HEK293T (cell line): ENCODE measurements around the gene EIF2D.

Experiments used
- CTCF ChIA-PET: fragments of 350-600 bp; formaldehyde crosslinking; extraction: SDS; loops from one replicate; lab custom pipeline; 2021; ENCODE audit warnings: antibody characterized with exemption, inconsistent platforms; lab: Yijun Ruan, JAX
- POLR2A ChIA-PET: fragments of 350-600 bp; formaldehyde crosslinking; extraction: SDS; loops from one replicate; lab custom pipeline; 2020; ENCODE audit warnings: antibody characterized with exemption, inconsistent platforms; lab: Yijun Ruan, JAX
- DNase-seq: peaks from one replicate; pipeline ENCODE4 v3.0.0; 2012; ENCODE audit warnings: mixed read lengths; ENCODE audit errors: extremely low spot score
- ARNT ChIP-seq: fragments of 450-650 bp; IDR thresholded peaks from 2 replicates; pipeline ENCODE4 v1.6.1; 2017; ENCODE audit warnings: mild to moderate bottlenecking
- BHLHE40 ChIP-seq: fragments of 450-650 bp; IDR thresholded peaks from 2 replicates; pipeline ENCODE4 v1.6.1; 2016; ENCODE audit warnings: mild to moderate bottlenecking, moderate library complexity, borderline replicate concordance
- CTBP1 ChIP-seq: fragments of 450-650 bp; IDR thresholded peaks from 2 replicates; pipeline ENCODE4 v1.6.1; 2016; ENCODE audit warnings: borderline replicate concordance
- ELF4 ChIP-seq: fragments of 450-650 bp; IDR thresholded peaks from 2 replicates; pipeline ENCODE4 v1.6.1; 2017; ENCODE audit warnings: antibody characterized with exemption
- FOXA1 ChIP-seq: fragments of 450-650 bp; IDR thresholded peaks from 2 replicates; pipeline ENCODE4 v1.6.1; 2016; ENCODE audit warnings: mild to moderate bottlenecking
- FOXK2 ChIP-seq: fragments of 450-650 bp; IDR thresholded peaks from 2 replicates; pipeline ENCODE4 v1.6.1; 2016; ENCODE audit warnings: mild to moderate bottlenecking
- FOXM1 ChIP-seq: fragments of 450-650 bp; IDR thresholded peaks from 2 replicates; pipeline ENCODE4 v1.6.1; 2017; ENCODE audit warnings: mild to moderate bottlenecking, borderline replicate concordance
- HDGF ChIP-seq: fragments of 450-650 bp; IDR thresholded peaks from 2 replicates; pipeline ENCODE4 v1.6.1; 2017; ENCODE audit warnings: antibody characterized with exemption, borderline replicate concordance
- L3MBTL2 ChIP-seq: fragments of 450-650 bp; conservative IDR thresholded peaks from 2 replicates; pipeline ENCODE4 v1.6.1; 2016; ENCODE audit warnings: mild to moderate bottlenecking
- LEF1 ChIP-seq: fragments of 450-650 bp; IDR thresholded peaks from 2 replicates; pipeline ENCODE4 v1.6.1; 2017; ENCODE audit warnings: mild to moderate bottlenecking, borderline replicate concordance
- NFRKB ChIP-seq: fragments of 450-650 bp; IDR thresholded peaks from 2 replicates; pipeline ENCODE4 v1.6.1; 2016; ENCODE audit warnings: mild to moderate bottlenecking, moderate library complexity
- SP1 ChIP-seq: fragments of 450-650 bp; IDR thresholded peaks from 2 replicates; pipeline ENCODE4 v1.6.1; 2017
- SUZ12 ChIP-seq: fragments of 450-650 bp; IDR thresholded peaks from 2 replicates; pipeline ENCODE4 v1.6.1; 2016; ENCODE audit warnings: mild to moderate bottlenecking
- TARDBP ChIP-seq: fragments of 450-650 bp; IDR thresholded peaks from 2 replicates; pipeline ENCODE4 v1.6.1; 2016
- ZNF384 ChIP-seq: fragments of 450-650 bp; IDR thresholded peaks from 2 replicates; pipeline ENCODE4 v1.6.1; 2016
- TF ChIP-seq, protein P1 (sequence below): fragments of 450-650 bp; IDR thresholded peaks from 2 replicates; pipeline ENCODE4 v1.6.1; 2016

EIF2D gene, protein sequence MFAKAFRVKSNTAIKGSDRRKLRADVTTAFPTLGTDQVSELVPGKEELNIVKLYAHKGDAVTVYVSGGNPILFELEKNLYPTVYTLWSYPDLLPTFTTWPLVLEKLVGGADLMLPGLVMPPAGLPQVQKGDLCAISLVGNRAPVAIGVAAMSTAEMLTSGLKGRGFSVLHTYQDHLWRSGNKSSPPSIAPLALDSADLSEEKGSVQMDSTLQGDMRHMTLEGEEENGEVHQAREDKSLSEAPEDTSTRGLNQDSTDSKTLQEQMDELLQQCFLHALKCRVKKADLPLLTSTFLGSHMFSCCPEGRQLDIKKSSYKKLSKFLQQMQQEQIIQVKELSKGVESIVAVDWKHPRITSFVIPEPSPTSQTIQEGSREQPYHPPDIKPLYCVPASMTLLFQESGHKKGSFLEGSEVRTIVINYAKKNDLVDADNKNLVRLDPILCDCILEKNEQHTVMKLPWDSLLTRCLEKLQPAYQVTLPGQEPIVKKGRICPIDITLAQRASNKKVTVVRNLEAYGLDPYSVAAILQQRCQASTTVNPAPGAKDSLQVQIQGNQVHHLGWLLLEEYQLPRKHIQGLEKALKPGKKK

DNA sequence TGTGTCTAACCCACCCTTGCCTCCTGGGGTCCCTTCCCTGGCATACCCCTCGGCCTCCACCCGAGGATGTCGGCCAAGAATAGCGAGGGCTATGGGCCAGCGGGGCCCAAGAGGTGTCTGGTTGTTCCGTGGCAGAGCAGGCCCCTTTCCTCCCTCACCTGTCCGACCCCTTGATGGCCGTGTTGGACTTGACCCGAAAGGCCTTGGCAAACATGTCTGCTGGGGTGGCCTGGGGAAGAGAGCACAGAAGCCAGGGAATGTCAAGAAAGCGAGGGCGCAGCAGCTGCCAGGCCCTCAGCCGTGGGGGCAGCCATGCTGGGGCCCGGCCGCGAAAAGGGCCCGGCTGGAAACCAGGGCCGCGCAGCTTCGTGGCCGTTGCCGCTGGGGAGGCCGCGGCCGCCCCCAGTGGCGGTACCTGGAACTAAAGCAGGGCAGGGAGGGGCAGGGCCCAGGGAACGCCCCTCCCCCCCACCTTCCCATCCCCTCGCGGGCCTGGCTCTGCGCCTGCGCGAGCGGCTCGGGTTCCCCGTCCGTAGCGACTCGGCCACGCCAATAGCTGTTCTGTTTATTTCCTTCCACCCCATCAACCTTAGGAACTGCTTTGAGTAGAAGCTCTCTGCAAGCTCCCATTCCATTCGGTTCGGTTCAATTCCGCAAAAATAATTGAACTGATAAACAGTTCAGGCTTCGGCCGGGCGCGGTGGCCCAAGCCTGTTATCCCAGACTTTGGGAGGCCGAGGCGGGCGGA is at the start of gene EIF2D:
Gene EIF2D, minus strand, starts transcription at position 337 of the 748 bp plus-strand sequence. Its CDS starts 123 bp downstream, at position 214.
- ChIA-PET POLR2A (interaction anchor here (0.6 to 1.7 kb wide), 7 partner anchors 9 to 55 kb away, joined by 3 to 10 read pairs (median 4); partner anchors contain the start of gene DYRK3), CTCF (interaction anchor here (0.5 to 2.1 kb wide), 10 partner anchors 17 to 1349 kb away, joined by 3 to 10 read pairs (median 3); no protein-coding TSS in a partner anchor)
- DNase-seq, result peak; percentile 100
- no peak for TF ChIP-seq SP1
- TF ChIP-seq ELF4, result peak; percentile 90
- TF ChIP-seq ZNF384, result no peak
- TF ChIP-seq FOXM1, result peak; percentile 89
- peak; percentile 55; the same call in 1 of the 2 replicates for TF ChIP-seq L3MBTL2
- TF ChIP-seq NFRKB, result peak; percentile 96
- TF ChIP-seq CTBP1, result peak; percentile 83; the same call in 1 of the 2 replicates

DNA sequence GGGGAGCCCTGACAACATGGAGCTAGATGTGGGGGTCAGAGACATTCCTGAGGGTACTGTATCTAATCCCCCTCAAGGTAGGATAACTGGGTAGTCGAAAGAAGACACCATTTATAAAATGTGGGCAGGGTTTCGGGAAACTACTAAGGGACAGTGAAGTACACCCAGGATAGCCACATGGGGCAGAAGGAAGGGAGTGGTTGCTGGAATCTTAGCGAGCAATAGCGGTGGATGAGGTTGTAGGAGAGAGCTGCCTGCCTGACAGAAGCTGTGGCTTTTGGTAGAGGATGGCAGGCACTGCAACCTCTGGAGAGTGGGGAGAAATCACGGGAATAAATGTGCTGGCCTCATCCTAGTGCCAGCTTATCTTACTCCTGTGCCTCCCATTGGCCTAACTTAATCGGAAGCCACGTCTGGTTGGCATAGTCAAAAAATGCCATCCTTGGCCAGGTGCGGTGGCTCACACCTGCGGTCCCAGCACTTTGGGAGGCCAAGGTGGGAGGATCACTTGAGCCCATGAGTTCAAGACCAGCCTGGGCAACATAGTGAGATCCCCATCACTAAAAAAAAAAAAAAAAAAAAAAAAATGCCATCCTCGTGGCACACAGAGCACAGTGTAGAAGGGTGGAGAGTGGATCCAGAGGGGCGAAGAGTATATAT is 49.0 kb upstream of the EIF2D start:
- no peak for DNase-seq
- no peak for TF ChIP-seq FOXA1
- TF ChIP-seq TARDBP, result no peak
- TF ChIP-seq SP1, result no peak
- TF ChIP-seq SUZ12, result no peak
- TF ChIP-seq ARNT, result no peak
- TF ChIP-seq LEF1, result no peak
- TF ChIP-seq L3MBTL2, result no peak
- TF ChIP-seq, protein P1, sequence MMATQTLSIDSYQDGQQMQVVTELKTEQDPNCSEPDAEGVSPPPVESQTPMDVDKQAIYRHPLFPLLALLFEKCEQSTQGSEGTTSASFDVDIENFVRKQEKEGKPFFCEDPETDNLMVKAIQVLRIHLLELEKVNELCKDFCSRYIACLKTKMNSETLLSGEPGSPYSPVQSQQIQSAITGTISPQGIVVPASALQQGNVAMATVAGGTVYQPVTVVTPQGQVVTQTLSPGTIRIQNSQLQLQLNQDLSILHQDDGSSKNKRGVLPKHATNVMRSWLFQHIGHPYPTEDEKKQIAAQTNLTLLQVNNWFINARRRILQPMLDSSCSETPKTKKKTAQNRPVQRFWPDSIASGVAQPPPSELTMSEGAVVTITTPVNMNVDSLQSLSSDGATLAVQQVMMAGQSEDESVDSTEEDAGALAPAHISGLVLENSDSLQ, result no peak
- TF ChIP-seq FOXM1, result no peak
- TF ChIP-seq ZNF384, result no peak
- no peak for TF ChIP-seq HDGF
- TF ChIP-seq ELF4, result no peak
- no peak for TF ChIP-seq FOXK2
- TF ChIP-seq NFRKB, result no peak
- TF ChIP-seq CTBP1, result no peak
- TF ChIP-seq BHLHE40, result no peak
- CTCF ChIA-PET, result interaction anchor here (0.6 to 1.1 kb wide), 2 partner anchors 30 to 57 kb away, joined by 3 to 4 read pairs; no protein-coding TSS in a partner anchor
- POLR2A ChIA-PET, result interaction anchor here (3.5 kb wide), 1 partner anchor 26 kb away, joined by 15 read pairs; the partner anchor contains the start of gene DYRK3

DNA sequence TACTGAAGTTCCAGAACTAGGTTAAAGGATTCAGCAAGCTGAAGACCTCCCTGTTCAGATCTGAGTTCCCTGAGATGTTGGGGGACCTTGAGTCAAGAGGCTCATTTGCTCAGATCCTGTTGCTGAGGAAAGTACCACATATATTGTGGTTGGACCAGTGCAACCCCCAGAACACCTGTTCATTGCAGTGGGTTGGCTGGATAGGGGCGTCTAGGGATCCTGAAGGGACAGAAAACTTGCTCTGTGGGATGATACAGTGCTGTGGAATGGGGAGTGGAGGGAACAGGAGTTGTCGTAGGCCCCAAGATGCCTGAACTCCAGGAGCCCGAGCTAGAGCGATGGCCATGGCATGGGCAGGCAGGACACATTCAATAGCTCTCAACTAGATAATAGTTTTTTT is 47.9 kb upstream of the EIF2D start:
- ChIA-PET CTCF (interaction anchor here (1.8 kb wide), 1 partner anchor 30 kb away, joined by 7 read pairs; no protein-coding TSS in a partner anchor), POLR2A (interaction anchor here (0.7 to 3.5 kb wide), 2 partner anchors 11 to 25 kb away, joined by 4 to 15 read pairs; partner anchors contain the start of gene DYRK3)
- no peak for TF ChIP-seq ZNF384
- TF ChIP-seq BHLHE40, result no peak
- TF ChIP-seq ELF4, result no peak
- DNase-seq, result no peak

DNA sequence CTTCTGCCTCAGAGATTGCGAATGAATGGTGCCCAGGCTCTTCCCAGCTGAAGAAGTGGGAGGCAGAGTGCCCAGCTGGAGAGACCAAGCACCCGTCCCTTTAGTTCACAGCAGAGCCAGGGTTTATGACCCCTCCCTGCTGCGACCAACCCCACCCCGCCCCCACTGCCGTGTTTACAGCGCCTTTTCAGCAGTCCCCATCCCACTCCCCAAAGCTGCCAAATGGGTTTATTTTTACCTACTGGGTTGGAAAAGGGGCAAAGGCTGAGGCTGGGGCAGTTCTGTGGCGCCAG is 46.7 kb upstream of the EIF2D start:
- ChIA-PET POLR2A (interaction anchor here (3.5 kb wide), 1 partner anchor 24 kb away, joined by 15 read pairs; the partner anchor contains the start of gene DYRK3), CTCF (interaction anchor here (0.7 to 2.8 kb wide), 7 partner anchors 23 to 761 kb away, joined by 3 to 15 read pairs (median 3); partner anchors contain the start of gene DYRK3)
- TF ChIP-seq NFRKB (no peak), ELF4 (no peak), HDGF (no peak), FOXA1 (no peak), SUZ12 (no peak), LEF1 (no peak), FOXM1 (no peak), CTBP1 (no peak), ZNF384 (no peak), SP1 (no peak)
- no peak for DNase-seq

DNA sequence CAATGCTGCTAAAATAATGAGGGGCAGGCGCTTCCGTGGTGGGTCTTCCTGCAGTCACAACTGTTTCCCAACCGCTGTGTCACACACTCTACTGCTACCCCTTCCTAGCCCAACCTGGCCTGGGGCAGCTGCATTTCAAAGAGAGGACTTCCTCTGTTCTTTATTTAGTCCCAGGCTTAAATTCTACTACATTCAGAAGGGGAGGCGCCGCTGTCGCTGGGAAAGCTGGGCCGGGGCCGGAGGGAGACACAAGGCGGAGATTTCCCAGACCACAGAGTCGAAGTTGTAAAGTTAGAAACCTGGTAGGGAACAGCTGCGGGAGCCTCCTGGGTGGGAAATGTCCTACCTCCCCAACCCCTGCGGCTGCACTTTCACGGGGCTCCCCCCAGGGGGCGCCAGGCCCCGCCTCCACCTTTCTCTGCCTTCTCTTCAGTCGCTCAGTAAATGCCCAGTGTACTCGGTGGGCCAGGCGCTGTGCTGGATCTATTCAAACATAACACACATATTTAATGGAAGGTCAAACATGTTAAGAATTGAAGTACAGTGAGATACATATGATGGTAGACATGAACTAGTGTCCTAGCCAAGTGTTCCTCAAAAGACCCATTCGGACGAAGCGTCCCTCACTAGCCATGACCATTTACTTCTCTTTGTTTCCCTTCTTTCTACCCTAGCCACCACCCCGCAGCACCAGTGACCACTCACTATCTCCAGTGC is 46.2 kb upstream of the EIF2D start:
- ChIA-PET CTCF (interaction anchor here (0.7 to 2.8 kb wide), 13 partner anchors 9 to 236 kb away, joined by 3 to 15 read pairs (median 3); partner anchors contain the start of gene DYRK3), POLR2A (interaction anchor here (3.5 kb wide), 1 partner anchor 23 kb away, joined by 15 read pairs; the partner anchor contains the start of gene DYRK3)
- TF ChIP-seq L3MBTL2 (no peak), FOXA1 (no peak), FOXM1 (no peak), SUZ12 (no peak), FOXK2 (no peak), ARNT (no peak), LEF1 (no peak), HDGF (no peak), NFRKB (no peak)
- TF ChIP-seq, protein P1, result no peak
- peak; percentile 92 for DNase-seq
